ENCODE data around the gene SPDYE17.
"Not testable (repeated sequence)": the region's sequence is repeated elsewhere in the genome, so short reads cannot be mapped to it uniquely, and the experiment has no call there.

The SPDYE17 gene

DNA sequence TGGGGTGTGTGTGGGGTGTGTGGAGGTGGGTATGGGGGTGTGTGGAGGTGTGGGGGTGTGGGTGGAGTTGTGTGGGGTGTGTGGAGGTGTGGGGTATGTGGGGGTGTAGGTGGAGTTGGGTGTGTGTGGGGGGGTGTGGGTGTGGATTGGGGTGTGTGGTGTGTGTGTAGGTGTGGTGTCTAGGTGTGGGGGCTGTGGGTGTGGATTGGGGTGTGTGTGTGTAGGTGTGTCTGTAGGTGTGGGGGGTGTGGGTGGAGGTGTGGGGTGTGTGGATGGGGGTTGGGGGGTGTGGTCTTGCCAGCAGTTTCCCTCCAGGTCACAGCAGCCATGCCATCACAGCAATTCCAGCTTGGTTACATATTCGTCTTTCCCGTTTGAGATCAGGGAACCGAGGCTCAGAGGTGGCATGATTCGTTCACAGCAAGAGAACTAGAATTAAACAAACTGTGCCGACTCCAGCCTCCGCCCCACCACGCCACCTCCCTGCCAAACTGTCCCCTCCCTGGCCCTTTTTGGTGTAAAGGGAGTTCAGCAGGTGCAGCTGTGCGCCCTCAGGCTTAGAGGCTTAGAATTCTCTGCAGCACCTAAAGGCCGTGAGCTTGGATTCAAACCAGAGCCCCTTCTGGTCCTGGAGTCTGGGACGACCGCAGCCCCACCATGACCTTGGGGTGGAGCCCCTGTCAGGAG is 33.3 kb downstream of the SPDYE17 start:
- DNase-seq (ENCODE audit: low spot score), result not testable (repeated sequence)

DNA sequence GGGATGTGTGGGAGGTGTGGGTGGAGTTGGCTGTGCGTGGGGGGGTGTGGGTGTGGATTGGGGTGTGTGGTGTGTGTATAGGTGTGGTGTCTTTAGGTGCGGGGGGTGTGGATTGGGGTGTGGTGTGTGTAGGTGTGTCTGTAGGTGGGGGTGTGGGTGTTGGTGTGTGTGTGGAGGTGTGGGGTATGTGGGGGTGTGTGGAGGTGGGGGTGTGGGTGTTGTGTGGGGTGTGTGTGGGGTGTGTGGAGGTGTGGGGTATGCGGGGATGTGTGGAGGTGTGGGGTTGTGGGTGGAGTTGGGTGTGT is 33.9 kb downstream of the SPDYE17 start:
- DNase-seq (ENCODE audit: low spot score), result no peak

DNA sequence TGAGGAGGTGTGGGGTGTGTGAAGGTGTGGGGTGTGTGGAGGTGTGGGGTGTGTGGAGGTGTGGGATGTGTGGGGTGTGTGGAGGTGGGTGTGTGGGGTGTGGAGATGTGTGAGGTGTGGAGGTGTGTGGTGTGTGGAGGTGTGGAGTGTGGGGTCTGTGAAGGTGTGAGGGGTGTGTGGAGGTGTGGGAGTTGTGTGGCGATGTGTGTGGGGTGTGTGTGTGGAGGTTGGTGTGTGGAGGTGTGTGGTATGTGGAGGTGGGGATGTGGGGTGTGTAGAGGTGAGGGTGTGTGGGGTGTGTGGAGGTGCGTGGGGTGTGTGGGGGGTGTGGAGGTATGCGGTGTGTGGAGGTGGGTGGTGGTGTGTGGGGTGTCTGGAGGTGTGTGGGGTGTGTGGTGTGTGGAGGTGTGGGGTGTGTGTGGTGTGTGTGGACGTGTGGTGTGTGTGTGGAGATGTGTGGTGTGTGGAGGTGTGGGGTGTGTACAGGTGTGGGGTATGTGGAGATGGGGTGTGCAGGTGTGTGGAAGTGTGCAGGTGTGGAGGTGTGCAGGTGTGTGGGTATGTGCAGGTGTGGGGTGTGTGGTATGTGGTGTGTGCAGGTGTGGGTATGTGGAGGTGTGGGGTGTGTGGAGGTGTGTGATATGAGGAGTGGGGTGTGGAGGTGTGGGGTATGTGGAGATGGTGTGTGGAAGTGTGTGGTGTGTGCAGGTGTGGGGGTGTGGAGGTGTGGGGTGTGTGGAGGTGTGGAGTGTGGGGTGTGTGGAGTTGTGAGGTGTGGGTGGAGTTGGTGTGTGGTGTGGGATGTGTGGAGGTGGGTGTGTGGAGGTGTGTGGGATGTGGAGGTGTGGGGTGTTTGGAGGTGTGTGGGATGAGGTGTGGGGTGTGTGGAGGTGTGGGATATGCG is 34.5 kb downstream of the SPDYE17 start:
- DNase-seq (ENCODE audit: low spot score), result no peak

DNA sequence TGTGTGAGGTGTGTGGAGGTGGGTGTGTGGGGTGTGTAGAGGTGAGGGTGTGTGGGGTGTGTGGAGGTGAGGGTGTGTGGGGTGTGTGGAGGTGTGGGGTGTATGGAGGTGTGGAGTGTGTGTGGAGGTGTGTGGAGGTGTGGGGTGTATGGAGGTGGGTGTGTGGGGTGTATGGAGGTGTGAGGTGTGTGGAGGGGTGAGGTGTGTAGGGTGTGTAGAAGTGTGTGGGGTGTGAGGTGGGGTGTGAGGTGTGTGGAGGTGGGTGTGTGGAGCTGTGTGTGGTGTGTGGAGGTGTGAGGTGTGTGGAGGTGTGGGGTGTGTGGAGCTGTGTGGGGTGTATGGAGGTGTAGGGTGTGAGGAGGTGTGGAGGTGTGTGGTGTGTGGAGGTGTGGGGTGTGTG is 35.2 kb downstream of the SPDYE17 start:
- DNase-seq (ENCODE audit: low spot score), result not testable (repeated sequence)

DNA sequence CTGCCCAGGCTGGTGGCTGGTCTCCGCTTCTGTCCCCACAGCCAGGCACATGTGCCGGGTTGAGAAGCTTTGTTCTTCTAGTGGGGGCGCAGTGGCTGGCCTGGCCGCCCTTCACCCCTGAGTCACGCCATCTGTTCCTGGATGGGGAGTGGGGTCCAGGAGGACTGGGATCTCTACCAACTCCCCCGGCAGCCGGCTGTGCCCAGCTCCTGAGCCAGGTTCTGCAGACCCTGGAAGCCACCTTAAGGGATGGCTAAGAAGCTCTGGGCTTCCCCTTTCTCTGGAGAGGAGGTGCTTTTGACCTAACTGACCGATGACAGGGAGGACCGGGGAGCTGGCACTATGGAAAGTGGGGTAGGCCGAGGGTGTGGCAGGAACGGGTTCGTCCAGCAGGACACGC is 37.9 kb downstream of the SPDYE17 start:
- DNase-seq (ENCODE audit: low spot score), result not testable (repeated sequence)

DNA sequence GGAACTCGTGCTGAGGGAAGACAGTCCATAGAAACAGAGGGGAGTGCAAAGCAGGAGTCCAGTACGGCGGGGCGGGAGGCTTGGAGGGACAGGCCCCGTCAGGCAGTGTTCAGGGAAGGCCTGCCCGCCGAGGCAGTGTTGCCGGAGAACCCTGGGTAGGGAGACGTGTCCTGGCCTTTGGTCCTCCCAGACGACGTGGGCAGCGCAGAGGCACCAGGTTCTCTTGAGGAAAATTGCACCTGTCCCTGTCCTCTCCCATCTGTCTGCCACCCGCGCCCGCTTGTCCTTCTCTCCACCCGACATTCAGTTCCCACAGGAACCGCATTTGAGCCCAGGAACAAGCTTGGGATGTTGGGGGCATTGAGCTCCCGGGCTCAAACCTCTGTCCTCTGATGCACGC is 38.3 kb downstream of the SPDYE17 start:
- not testable (repeated sequence) for DNase-seq (ENCODE audit: low spot score)

DNA sequence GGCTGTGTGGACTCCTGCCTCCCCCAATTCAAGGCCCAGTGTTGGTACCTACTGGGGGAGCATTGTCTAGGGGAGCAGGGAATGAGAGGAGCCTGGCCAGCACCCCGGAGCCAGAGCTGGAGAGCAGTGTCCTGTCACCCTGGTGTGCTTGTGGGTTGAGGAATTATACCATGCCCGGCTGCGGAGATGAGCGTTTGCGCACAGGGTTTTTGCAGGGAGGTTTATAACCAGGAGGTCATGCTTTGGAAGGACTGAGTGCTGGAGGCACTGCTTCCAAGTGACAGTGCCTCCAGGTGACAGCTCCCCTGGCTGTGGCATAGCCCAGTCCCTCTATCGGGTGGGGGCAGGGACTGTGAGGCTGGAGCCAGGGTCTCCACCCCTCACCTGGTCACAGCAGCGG is 39.3 kb downstream of the SPDYE17 start:
- not testable (repeated sequence) for DNase-seq (ENCODE audit: low spot score)

DNA sequence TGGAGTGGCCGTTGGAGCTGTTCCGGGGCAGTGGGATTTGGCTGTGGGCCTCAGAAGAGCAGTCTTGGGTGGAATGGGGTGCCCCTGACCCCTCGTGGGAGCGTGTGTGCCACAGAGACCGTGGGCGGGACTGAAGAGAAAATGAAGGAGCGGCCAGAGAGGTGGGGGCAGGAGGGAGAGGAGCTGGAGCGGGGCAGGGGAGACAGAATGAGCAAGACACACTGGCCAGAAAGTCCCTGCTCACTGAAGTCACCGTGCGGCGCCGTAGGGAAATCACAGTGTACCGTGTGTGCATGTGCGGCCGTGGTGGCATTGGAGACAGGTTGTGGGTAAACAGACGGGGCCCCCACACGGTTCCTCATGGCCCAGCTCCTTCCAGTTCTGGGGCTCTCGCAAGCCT is 40.0 kb downstream of the SPDYE17 start:
- not testable (repeated sequence) for DNase-seq (ENCODE audit: low spot score)

DNA sequence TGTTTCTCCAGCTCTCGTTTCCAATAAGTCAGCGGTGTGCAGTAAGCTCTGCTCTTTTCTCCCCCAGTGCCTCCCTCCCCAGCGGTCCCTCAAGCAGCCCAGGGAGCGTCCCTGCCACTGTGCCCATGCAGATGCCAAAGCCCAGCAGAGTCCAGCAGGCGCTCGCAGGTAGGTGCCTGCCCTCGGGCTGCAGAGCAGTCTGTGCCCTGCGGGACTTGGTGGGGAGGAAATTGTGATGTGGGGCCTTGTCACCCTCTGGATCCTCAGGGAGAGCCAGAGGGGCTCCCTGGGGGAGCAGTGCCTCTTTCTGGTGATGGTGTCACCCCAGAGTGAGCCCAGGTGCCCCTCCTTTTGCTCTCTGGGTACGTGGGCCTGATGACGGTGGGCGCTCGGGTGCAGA is 42.0 kb downstream of the SPDYE17 start:
- not testable (repeated sequence) for DNase-seq (ENCODE audit: low spot score)

DNA sequence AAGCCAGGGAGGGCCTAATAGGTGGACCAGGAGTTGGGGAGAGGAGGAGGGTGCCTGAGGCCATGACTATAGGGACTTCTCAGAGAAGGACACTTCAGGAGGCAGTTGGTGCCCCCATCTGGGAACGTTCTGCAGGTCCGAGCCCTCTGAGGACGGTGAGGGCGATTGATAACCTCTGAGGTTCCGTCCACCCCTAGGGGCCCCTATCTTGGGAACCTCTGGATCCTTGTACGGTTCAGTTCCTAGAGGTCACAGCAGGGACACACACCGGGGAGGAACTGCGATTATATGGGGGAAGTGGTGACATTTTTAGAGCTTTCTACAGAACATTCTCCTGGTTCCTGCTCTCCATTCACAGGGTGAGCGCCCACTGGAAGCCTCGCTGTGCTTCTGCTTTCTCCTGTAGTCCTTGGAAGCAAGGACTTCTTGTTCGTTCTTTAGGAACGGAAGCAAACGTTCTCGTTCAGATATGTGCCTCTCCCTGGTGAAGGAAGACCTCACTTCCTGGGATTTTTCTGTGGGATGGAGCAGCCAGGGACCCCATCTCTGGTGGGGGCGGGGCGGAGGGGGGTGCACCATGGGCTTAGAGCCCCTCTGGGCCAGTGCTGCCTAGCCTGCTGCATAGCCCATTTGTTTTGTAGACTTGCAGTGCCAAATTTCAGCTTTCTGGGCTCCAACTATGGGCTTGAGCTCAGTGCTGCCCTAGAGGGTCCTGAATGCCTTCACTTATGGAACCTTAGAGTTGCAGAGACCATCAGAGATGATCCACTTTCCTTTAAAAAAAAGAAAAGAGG is 46.0 kb downstream of the SPDYE17 start:
- not testable (repeated sequence) for DNase-seq (ENCODE audit: low spot score)

DNA sequence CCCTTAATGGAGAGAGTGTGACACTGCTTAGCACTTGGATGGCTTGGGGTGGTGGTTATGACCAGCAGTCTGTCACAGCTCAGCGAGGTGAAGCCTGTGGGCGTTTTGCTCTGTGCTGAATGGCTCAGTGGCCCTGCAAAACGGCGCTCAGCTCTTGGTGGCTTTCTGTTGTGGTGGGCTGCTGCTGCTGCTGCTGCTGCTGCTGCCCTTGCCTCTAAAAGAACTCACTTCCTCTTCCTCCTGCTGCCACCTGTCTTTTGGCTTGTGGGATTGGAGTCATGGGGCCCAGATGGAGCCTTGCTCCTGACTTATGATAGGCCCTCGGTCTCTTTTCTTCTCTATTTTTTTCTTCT is 47.4 kb downstream of the SPDYE17 start:
- not testable (repeated sequence) for DNase-seq (ENCODE audit: low spot score)

DNA sequence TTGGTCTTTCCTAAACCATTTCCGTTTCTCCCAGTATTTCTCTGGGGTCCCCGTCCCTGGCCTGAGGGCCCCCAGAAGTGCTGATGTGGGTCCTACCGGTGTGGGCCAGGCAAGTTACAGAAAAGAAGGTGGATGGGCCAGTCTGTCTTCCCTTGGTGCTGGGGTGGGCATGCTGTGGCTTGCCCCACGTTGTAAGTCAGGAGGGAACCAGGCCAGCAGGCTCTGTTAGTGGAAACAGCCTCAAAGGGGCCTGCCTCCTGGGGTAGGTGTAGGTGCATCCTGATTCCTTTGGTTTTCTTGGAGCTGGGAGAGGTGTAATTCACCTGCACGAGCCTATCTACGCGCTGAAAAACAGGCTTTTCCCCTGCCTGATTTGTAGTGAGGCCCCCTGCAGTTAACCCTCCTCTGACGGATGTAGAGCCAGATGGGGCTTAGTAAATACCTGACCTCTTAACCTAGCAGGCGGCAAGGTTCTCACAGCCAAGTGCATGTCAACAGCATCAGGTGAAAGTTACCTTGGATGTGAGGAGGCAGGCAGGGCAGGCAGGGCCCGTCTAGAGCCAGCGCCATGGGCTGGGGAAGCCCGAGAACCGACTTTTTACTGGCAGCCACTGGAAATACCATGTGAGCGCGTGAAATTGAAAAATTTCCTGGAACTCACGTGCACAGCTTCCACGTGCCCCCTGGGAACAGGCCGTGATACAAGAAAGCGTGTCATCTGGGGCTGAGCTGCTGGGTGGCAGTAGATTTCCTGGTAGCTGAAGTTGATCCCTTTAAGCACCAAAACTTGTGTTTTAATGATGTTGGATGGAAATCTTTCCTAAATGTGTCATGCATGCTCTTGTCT is 48.0 kb downstream of the SPDYE17 start:
- DNase-seq (ENCODE audit: low spot score), result not testable (repeated sequence)

DNA sequence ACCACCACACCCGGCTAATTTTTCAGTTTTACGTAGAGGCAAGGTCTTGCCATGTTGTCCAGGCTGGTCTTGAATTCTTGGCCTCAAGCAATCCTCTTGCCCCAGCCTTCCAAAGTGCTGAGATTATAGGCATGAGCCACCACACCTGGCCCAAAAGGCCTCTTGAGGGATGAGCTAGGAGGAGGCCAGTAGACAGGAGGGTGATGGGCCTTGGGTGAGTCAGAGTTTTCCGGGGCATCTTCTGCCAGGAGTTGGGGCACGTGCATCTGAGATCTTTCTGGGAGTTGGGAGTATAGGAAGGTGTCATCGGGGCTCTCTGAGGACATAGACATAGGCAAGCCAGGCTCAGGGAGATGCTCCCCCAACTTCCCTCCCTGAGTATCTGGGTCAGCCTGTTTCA is 48.8 kb downstream of the SPDYE17 start:
- not testable (repeated sequence) for DNase-seq (ENCODE audit: low spot score)

DNA sequence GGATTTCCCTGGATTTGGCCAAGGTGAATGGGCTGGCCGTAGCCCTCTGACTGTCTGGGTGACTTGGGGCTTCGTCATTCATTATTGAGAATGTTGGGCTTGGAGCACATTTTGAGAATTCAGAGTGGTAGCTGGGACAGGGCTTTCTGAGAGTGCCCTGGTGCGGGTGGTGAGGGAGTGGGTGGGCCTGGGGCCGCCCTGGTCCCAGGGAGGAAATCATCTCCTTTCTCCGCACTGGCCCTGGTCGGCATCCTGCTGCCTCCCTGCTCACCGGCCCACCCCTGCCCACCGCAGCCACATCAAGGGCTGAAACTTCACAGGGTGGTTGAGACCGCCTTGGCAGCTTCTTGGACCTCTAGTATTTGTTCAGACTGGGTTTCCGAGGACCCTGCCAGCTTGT is 49.7 kb downstream of the SPDYE17 start:
- not testable (repeated sequence) for DNase-seq (ENCODE audit: low spot score)

DNA sequence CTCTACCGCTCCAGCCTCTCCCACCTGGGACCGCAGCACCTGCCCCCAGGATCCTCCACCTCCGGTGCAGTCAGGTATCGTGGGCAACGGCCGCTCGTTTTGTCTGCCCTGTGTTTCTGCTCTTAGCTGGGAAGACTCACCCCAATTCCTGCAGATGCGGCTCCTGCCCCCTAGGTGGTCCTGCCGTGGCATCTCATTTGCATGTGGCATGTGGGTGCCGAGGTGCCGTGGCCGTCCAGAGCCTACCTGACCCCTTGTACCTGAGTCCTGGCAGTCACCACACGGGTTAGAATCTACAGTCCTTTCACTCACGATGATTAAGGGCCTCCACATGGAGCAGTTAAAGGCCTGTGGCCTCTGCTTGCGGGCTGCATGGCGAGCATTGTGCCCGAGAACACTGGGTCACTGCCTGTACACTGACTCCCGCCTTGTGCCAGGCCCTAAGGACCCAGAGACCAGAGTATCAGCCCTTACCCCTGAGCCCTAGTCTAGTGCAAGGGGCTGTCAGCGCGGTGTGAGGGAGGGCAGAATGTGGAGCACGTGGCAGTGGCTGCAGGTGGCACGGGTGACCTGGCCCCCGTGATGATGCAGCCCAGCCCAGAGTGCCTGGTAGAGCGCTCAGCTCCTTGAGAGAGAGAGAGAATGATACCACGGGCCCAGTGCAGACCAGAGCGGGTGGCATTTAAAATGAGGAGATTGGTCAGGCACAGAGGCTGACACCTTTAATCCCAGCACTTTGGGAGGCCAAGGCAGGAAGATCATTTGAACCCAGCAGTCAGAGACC is 50.8 kb downstream of the SPDYE17 start:
- DNase-seq (ENCODE audit: low spot score), result not testable (repeated sequence)

DNA sequence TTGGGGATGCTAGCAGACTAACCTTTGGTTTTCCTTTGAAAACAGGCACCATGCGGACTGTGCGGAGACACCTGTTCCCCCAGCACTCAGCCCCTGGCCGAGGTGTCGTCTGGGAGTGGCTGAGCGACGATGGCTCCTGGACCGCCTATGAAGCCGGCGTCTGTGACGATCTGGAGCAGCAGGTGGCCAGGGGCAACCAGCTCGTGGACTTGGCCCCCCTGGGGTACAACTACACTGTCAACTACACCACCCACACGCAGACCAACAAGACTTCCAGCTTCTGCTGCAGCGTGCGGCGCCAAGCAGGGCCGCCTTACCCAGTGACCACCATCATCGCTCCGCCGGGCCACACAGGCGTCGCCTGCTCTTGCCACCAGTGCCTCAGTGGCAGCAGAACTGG is 51.6 kb downstream of the SPDYE17 start:
- not testable (repeated sequence) for DNase-seq (ENCODE audit: low spot score)

DNA sequence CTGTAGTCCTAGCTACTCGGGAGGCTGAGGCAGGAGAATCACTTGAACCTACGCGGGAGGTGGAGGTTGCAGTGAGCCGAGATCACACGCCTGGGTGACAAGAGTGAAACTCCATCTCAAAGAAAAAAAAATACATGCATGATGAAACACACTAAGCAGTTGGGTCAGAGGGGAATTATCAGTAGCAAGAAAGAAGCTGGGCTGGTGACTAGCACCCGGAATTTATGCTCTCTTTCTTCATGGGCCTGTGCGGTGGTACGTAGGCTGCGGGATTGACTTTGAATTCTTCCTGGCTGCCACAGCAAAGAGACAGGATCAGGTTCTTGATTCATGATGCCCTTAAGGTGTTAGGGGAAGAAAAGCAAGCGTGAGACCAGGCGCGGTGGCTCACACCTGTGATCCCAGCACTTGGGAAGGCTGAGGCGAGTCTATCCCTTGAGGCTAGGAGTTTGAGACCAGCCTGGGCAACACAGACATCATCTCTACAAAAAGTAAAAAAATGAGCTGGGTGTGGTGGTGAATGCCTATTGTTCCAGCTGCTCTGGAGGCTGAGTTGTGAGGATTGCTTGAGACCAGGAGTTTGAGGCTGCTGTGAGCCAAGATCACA is 54.3 kb downstream of the SPDYE17 start:
- DNase-seq (ENCODE audit: low spot score), result not testable (repeated sequence)

DNA sequence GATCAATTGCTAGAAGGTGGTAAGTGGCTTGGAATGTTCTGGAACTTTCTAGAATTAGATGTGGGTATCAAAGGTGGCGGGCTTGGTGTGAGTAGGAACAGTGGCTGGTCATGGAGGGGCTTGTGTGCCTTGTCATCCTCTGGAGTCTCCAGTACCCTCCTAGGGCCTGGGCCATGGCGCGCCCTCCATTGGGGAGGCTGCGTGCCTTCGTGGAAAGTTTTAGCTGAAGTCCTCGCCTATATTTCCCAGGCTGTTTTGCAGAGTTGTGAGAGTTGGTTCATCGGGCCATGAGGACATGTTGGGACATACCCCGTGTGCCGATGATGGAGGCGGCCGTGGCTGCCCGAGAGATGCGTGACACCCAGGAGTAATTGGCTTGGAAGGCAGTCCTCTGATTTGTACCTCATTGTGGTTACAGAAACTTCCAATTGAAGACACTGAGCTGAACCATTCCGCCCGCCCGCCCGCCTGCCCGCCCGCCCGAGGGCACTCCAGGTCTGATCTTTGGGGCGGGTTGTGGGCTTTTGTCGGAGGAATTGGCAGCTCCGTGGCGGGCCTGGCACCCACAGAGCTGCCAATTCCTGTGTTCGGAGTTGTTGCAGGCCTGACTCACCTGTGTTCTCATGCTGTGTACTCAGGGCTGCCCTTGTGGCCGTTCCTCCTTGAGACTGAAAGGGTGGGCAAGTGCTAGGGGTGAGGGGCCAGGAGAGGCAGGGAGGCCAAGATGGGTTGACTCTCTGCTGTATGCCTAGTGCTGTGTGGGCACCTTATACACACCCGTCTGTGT is 57.2 kb downstream of the SPDYE17 start:
- DNase-seq (ENCODE audit: low spot score), result not testable (repeated sequence)

DNA sequence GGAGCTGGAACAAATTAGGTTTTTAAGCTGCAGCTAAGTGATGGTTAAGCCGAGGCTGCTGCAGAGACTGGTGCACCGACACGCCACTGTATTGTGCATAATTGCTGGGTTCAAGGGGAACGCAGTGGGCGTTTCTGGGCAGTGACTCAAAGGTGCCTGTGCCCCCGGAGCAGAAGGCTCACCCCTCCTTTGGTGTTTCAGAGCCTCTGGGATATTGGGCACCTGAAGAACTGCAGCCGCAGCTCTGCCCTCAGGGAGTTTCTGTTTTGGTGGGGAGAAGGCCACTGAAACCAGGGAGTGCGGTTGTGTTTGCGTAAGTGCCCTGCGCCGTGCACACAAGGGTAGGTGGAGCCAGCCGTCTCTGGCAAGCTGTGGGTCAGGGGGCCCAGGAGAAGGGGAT is 57.8 kb downstream of the SPDYE17 start:
- DNase-seq (ENCODE audit: low spot score), result not testable (repeated sequence)

DNA sequence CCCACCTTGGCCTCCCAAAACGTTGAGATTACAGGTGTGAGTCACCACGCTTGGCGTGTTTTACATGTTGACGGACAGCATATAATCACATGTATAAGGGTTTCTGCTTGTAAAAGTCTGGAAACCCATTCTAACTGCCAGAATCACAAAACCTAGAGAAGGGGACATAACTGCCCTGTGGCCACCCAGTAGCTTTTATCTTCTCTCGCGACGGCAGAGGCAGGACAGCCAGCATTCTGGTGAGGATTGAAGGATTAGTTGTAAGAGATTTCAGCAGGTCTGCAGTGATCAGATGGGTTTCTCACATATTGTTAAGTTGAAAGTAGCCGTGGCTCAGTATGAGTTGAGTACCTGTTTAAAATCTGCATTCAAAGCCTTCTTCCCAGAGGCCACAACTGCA is 59.8 kb downstream of the SPDYE17 start:
- not testable (repeated sequence) for DNase-seq (ENCODE audit: low spot score)

All from HuH-7.5 (cell line).